HT-29 (cell line): Measurements from ENCODE around the gene ACR. TPM values are rescaled to one million over a fixed set of nuclear protein-coding genes. Genes with fewer than 3 reads are reported as not detected.
"Not testable (repeated sequence)": the region's sequence is repeated elsewhere in the genome, so short reads cannot be mapped to it uniquely, and the experiment has no call there.

Source experiments
- DNase-seq: peaks from one replicate; pipeline ENCODE4 v3.0.0-alpha.2; 2015; ENCODE audit warnings: low spot score
- small RNA-seq: library from RNA; depleted of rRNA; stranded (forward); fragments of <200 nt; gene quantifications from one replicate; pipeline ENCODE3, GENCODE V24; 2014
- total RNA-seq: library from RNA; depleted of rRNA; stranded (reverse); fragments of >200 nt; shearing (Covaris generic); gene quantifications from 2 replicates; pipeline ENCODE4 v1.2.3, GENCODE V29; 2014; rRNA removed

Gene ACR
- total RNA-seq, 1 experiment from 2014 or later: not detected

DNA sequence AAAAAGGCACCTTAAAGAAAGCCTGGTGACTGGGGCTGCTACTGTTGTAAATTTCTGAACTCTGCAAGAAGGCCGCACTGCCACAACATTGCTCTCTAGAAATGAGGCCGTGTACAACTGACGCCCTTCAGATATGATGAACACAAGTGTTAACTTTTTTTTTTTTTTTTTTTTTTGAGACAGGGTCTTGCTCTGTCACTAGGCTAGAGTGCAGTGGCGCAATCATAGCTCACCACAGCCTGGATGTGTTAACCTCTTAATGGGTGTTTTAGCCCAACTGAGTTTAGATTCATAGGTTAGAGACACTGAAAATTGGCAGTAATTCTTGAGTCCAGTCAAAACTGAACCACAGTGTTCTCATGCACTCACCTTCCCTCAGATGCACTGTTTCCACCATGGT is 42.2 kb downstream of the ACR start:
- DNase-seq: not testable (repeated sequence)

GRCh38 chr22:50782253-50782652 is 44.2 kb downstream of the ACR start:
- DNase-seq: not testable (repeated sequence)

- peak; percentile 72 for DNase-seq
Measured at GRCh38 chr22:50783033-50783879, 45.3 kb downstream of the ACR start, which contains the start of gene RABL2B. RABL2B (minus strand) TSS chr22:50783636; CDS start chr22:50782294, 1,342 bp downstream.

DNA sequence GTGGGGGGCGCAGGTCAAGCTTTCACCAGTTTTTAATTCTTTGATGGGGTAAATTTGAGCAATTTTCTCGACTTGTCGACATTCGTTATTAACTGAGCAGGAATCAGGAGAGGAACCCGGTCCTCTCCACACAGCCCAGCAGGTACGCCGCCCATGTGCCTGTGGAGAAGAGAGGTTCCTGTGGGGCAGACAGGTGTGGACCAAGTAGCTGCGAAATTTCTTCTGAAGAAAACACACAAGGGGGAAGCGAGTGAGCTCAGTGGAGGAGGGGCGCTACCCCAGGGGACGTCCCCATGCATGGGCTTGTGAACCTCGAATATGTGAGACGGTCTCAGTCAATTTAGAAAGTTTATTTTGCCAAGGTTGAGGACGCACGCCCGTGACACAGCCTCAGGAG is 45.9 kb downstream of the ACR start:
- not testable (repeated sequence) for DNase-seq

DNA sequence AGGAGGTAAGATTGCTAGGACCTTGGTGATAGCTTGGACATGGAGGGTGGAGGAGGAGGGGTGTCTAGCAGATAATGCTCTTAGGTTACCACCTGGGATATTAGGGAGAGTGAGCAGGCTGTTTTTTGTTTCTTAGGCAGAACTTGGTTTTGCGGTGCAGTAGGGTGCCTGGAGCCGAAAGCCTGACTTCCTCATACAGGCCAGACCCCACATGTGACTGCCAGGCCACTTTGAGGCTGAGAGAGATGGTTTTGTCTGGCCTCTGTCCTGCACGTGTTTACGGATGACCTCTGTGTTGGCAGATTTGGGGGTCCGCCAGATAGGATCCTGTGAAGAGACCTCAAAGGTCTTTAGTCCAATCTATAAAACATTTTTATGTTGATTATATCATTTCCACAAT is 47.3 kb downstream of the ACR start:
- not testable (repeated sequence) for DNase-seq

DNA sequence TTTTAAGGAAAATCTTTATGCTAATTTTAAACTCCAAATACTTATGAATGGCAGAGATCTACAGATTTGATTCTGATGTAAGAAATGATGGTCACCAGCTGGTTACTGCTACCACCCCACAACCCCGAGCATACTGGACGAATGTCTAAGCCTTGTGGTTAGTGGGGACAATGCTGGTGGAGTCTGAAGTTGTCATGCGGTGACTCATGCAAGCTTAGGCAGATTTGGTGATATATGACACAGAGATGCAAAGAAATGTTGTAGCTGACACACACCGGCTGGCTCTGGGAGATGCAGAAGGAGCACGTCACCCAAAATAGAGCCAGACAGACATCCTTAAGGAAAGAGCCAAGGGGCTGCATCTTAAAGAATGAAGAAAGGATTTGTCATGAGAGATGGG is 48.9 kb downstream of the ACR start:
- not testable (repeated sequence) for DNase-seq

Small RNAs within 50 kb of the gene (small RNA-seq; reads per million reads assigned to genes)
- not detected for gene RNU6-409P

Other genes with a start within 250 kb of the ACR start
- gene LMF2, start 230.5 kb upstream of the ACR start, total RNA-seq: 52.8 and 53.2 TPM in 2 replicates
- 87.9 and 88.8 TPM in 2 replicates for gene NCAPH2, start 230.0 kb upstream of the ACR start, total RNA-seq
- gene SCO2, start 212.6 kb upstream of the ACR start, total RNA-seq: 5.0 and 5.5 TPM in 2 replicates
- 6.9 and 7.4 TPM in 2 replicates for gene TYMP, start 208.2 kb upstream of the ACR start, total RNA-seq
- gene KLHDC7B, start 192.3 kb upstream of the ACR start, total RNA-seq: not detected in 2 replicates
- gene SYCE3, start 175.3 kb upstream of the ACR start, total RNA-seq: not detected in 2 replicates
- gene CPT1B, start 159.8 kb upstream of the ACR start, total RNA-seq: 1.5 and 2.5 TPM in 2 replicates
- gene CHKB, start 155.4 kb upstream of the ACR start, total RNA-seq: 21.5 and 26.2 TPM in 2 replicates
- gene MAPK8IP2, start 137.4 kb upstream of the ACR start, total RNA-seq: not detected in 2 replicates
- gene ARSA, start 110.1 kb upstream of the ACR start, total RNA-seq: 11.4 and 16.6 TPM in 2 replicates
- gene SHANK3, start 65.4 kb upstream of the ACR start, total RNA-seq: not detected in 2 replicates
- 6.8 and 15.5 TPM in 2 replicates for gene RABL2B, start 45.4 kb downstream of the ACR start, total RNA-seq